Osteocyte (in vitro differentiated cells): ENCODE measurements around the gene PAPPA2. TPM values are rescaled to one million over a fixed set of nuclear protein-coding genes. Genes with fewer than 3 reads are reported as not detected.

ENCODE experiments used
- DNase-seq: peaks from one replicate; pipeline ENCODE4 v3.0.0; 2021; ENCODE audit warnings: mixed read lengths; ENCODE audit not compliant: unreplicated experiment; ENCODE audit errors: extremely low spot score
- H3K27ac Mint-ChIP-seq: one replicate; pipeline ENCODE4 v1.8.0; 2021; ENCODE audit warnings: mild to moderate bottlenecking, mixed read lengths; ENCODE audit not compliant: unreplicated experiment
- H3K27me3 Mint-ChIP-seq: one replicate; pipeline ENCODE4 v1.8.0; 2021; ENCODE audit warnings: mixed read lengths; ENCODE audit not compliant: unreplicated experiment
- H3K36me3 Mint-ChIP-seq: one replicate; pipeline ENCODE4 v1.8.0; 2021; ENCODE audit warnings: mixed read lengths; ENCODE audit not compliant: unreplicated experiment
- H3K4me1 Mint-ChIP-seq: one replicate; pipeline ENCODE4 v1.8.0; 2021; ENCODE audit warnings: mixed read lengths; ENCODE audit not compliant: unreplicated experiment
- H3K4me3 Mint-ChIP-seq: one replicate; pipeline ENCODE4 v1.8.0; 2021; ENCODE audit warnings: mild to moderate bottlenecking, moderate library complexity, mixed read lengths; ENCODE audit not compliant: unreplicated experiment
- H3K9me3 Mint-ChIP-seq: one replicate; pipeline ENCODE4 v1.8.0; 2021; ENCODE audit warnings: mixed read lengths; ENCODE audit not compliant: unreplicated experiment
- CTCF ChIP-seq: fragments of 200-600 bp; sonication (generic); IDR thresholded peaks from 2 replicates; pipeline ENCODE4 v1.5.0; 2021; ENCODE audit warnings: antibody characterized with exemption, mild to moderate bottlenecking, moderate library complexity
- total RNA-seq: library from RNA; stranded (reverse); gene quantifications from 2 replicates; pipeline ENCODE4 v1.2.1, GENCODE V29; 2021

PAPPA2 gene
- total RNA-seq, 1 donor from 2014 or later: 0.35 TPM

GRCh38 chr1:176551146-176551545 is 88.2 kb downstream of the PAPPA2 start:
- Mint-ChIP-seq H3K36me3 (no peaks in the 10 kb centered on the region), H3K27me3 (peaks cover 13% of the 10 kb centered on the region), H3K4me3 (no peak overlapping the region), H3K27ac (no peak overlapping the region), H3K4me1 (no peaks in the 10 kb centered on the region), H3K9me3 (no peaks in the 10 kb centered on the region)
- no peak for DNase-seq
- no peak for TF ChIP-seq CTCF

- Mint-ChIP-seq H3K9me3 (no peaks in the 10 kb centered on the region), H3K36me3 (no peaks in the 10 kb centered on the region), H3K4me3 (no peak overlapping the region), H3K27ac (no peak overlapping the region), H3K4me1 (no peaks in the 10 kb centered on the region), H3K27me3 (peaks cover 13% of the 10 kb centered on the region)
- no peak for TF ChIP-seq CTCF
- DNase-seq: no peak
These were observed 89.4 kb downstream of the PAPPA2 start for GRCh38 chr1:176552217-176552991.

- peaks cover 13% of the 10 kb centered on the region for H3K27me3 Mint-ChIP-seq
These were observed 90.0 kb downstream of the PAPPA2 start for GRCh38 chr1:176552999-176553398.

GRCh38 chr1:176556288-176556687 is 93.3 kb downstream of the PAPPA2 start:
- Mint-ChIP-seq H3K4me1 (no peaks in the 10 kb centered on the region), H3K36me3 (no peaks in the 10 kb centered on the region), H3K27me3 (peaks cover 13% of the 10 kb centered on the region), H3K27ac (no peak overlapping the region), H3K9me3 (no peaks in the 10 kb centered on the region), H3K4me3 (no peak overlapping the region)
- DNase-seq: no peak
- TF ChIP-seq CTCF: no peak

More at GRCh38 chr1:176552999-176553398, 90.0 kb downstream of the PAPPA2 start:
- H3K27ac Mint-ChIP-seq: no peak overlapping the region
- DNase-seq: no peak
- H3K4me3 Mint-ChIP-seq: no peak overlapping the region
- no peaks in the 10 kb centered on the region for H3K9me3 Mint-ChIP-seq
- no peak for TF ChIP-seq CTCF
- H3K4me1 Mint-ChIP-seq: no peaks in the 10 kb centered on the region
- H3K36me3 Mint-ChIP-seq: no peaks in the 10 kb centered on the region

GRCh38 chr1:176557543-176558258 is 94.7 kb downstream of the PAPPA2 start:
- Mint-ChIP-seq H3K4me1 (no peaks in the 10 kb centered on the region), H3K9me3 (no peaks in the 10 kb centered on the region), H3K36me3 (no peaks in the 10 kb centered on the region), H3K4me3 (no peak overlapping the region), H3K27ac (no peak overlapping the region), H3K27me3 (peaks cover 8% of the 10 kb centered on the region)
- DNase-seq: no peak
- TF ChIP-seq CTCF: no peak
